NCI-H446 treated with DMSO at 0.1 percent for 48 hours (cell line): ENCODE results near the gene PLCD3.
A peak's percentile ranks its signal among the peaks of the same experiment; 100 is the strongest.

ENCODE experiments used
- DNase-seq: peaks from one replicate; lab custom pipeline; 2025; lab: John Stamatoyannopoulos, UW

Gene PLCD3

GRCh38 chr17:45101883-45102811 is 30.2 kb downstream of the PLCD3 start:
- no peak for DNase-seq

DNA sequence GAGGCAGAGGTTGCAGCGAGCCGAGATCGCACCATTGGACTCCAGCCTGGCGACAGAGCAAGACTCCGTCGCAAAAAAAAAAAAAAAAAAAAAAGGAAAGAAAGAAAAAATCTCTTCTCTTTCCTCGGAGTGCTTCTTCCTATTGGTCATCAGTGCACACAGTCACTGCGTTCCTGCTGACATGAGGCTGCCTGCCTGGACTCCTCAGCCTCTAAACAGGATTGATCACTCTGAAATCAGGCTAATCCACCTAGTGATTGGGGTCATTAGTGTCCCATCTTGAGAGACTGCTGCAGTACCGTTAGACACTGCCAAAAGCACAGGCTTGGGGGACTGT is 30.8 kb downstream of the PLCD3 start:
- DNase-seq, result no peak

DNA sequence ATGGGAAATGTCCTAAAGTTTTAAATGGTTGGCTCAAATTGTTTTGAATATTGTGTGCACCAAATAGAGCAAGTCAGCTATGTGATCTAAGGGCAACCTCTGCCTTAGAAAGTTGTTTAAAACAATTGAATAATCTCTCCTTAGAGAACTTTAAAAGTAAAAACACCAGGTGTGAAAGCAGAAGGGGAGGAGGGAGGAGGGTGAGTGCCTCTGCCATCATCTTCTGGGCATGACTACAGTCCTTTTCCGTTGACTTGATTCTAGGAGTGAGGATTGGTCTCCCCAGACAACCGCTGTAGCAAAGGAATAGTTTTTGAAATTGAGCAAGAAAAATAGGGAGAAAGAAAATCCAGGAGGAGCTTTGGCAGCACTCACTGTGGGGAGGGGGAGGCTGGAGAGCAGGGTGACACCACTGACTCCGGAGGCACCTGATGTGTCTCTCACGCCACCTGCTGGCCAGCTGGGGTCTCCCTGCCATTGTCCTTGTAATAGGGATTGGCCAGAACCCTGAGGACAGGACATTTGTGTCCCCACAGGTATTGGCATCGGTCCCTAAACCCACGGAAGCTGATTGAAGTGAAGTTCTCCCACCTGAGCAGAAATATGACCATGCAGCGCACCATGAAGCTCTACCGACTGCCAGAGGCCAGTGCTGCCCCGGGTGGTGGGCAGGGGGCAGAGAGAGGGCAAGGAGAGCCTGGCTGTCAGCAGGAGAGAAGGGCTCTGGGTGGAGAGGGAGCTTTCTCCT is 33.3 kb downstream of the PLCD3 start:
- DNase-seq, result peak; percentile 21

DNA sequence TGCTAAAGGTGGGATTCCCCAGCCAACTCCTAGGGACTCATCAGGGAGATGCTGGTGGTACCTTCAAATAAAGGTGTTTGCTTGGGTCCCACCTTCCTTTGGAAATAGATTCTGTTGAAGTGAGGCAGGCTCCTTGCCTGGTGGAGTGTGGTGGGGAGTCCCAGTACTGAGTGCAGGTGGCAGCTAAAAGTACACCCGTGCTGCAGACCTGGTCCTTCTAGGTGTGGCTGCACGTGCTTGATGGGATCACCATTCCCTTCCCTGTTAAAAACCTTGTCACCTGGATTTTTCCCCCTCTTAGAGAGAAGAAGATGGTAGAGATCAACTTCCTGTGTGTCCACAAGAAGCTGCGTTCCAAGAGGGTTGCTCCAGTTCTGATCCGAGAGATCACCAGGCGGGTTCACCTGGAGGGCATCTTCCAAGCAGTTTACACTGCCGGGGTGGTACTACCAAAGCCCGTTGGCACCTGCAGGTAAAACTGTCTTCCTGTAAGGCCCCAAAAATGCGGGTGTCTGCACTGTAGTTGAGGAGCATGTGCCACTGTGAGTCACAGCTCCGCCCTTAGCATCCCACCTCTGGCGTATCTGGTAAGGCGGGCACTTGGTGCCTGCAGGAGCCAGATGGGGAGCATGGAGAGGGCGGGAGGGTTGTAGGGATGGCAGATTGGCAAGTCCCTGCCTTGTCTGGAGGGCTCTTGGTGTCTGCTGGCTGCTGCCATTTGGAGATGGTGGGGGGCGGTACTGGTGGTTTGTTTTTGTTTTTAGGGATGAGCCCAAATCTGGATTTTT is 34.0 kb downstream of the PLCD3 start:
- DNase-seq, result no peak

GRCh38 chr17:45096926-45097325 is 35.4 kb downstream of the PLCD3 start:
- no peak for DNase-seq

DNA sequence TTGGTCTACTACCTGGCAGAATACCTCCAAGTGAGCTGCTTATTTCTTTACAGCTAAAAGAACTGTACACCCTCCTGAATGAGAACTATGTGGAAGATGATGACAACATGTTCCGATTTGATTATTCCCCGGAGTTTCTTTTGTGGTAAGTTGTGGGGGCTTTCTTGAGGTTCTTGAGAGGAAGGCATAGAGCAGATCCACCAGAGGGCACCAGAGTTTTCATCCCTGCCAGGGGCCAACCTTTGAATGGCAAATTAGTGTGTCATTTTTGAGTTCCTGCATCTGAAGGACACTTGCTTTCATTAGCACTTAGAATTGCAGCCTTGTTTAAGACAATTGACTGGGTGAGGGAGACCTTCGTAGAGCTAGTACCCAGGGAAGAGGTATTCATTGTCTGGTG is 36.2 kb downstream of the PLCD3 start:
- no peak for DNase-seq

GRCh38 chr17:45093444-45094110 is 38.7 kb downstream of the PLCD3 start:
- no peak for DNase-seq

DNA sequence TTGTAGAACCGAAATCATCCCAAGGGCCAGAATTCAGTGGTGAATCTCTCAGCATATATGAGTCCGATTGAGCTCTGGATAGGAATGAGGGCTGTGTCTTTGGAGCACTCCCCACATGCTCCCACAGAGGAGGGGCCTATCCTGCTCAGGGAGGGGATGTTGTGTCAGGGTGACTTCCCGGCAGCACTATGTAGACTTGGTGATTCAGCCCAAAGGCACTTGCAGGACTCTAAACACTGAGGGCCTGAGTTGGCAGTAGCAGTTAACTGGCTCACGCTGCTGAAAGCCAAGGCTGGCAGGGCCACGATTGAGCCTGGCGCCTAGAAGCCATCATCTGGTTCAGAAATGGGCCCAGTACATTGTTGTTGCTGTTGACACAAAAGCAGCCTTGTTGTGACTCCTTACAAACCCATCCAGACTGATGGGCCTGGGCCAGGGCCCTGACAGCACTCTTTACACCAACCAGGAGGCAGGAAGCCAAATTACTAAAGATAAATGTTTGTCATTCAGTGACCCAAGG is 39.3 kb downstream of the PLCD3 start:
- peak; percentile 96 for DNase-seq

DNA sequence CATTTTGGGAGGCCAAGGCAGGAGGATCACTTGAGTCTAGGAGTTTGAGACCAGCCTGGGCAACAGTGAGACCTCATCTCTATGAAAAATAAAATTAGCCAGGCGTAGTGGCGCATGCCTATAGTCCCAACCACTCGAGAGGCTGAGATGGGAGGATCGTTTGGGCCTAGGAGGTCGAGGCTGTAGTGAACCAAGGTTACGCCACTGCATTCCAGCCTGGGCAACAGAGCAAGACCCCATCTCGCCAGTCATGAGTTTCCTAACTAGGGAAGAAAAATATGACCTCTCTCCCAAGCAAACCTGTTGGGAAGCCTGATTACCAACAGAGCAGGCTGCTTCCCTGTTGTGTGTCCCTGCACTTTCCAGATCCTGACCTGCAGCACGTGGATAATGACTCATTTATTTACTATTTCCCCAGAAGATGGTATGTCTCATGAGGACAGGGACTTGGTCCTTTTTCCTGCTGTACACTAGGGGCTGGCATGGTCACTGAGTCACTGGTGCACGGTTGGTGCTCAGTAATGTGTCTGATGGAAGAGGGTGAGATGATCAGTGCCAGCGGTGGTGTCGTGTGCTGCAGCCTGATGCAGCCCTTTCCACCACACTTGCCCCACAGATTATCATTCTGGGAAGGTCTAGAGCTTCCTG is 40.4 kb downstream of the PLCD3 start:
- no peak for DNase-seq

DNA sequence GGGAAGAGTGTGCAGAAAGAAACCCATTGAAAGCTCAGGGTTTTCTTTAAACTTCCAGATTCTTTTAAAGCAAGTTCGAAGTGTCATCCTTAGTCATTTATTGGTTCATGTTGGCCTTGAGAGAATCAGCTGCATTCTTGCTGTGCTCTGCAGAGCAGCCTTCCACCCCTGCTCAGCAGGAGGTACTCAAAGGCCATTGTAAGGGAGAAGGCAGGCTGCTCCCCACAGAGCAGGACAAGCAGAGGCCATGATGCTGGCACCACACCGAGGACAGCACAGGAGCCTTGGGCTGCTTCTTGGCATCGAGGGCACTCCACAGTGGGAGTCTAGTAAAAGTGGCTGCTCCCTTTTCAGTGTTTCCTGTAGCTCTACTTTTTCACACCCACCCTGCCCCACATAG is 41.6 kb downstream of the PLCD3 start:
- DNase-seq, result no peak

- no peak for DNase-seq
These were observed 43.6 kb downstream of the PLCD3 start for GRCh38 chr17:45088741-45089140.

- no peak for DNase-seq
These were observed 44.3 kb downstream of the PLCD3 start for GRCh38 chr17:45087978-45088377.

- DNase-seq, result no peak
These were observed 44.8 kb downstream of the PLCD3 start for GRCh38 chr17:45087504-45087975.

- no peak for DNase-seq
These were observed 45.3 kb downstream of the PLCD3 start for GRCh38 chr17:45086865-45087503.

GRCh38 chr17:45086391-45086790 is 45.9 kb downstream of the PLCD3 start:
- DNase-seq, result no peak

DNA sequence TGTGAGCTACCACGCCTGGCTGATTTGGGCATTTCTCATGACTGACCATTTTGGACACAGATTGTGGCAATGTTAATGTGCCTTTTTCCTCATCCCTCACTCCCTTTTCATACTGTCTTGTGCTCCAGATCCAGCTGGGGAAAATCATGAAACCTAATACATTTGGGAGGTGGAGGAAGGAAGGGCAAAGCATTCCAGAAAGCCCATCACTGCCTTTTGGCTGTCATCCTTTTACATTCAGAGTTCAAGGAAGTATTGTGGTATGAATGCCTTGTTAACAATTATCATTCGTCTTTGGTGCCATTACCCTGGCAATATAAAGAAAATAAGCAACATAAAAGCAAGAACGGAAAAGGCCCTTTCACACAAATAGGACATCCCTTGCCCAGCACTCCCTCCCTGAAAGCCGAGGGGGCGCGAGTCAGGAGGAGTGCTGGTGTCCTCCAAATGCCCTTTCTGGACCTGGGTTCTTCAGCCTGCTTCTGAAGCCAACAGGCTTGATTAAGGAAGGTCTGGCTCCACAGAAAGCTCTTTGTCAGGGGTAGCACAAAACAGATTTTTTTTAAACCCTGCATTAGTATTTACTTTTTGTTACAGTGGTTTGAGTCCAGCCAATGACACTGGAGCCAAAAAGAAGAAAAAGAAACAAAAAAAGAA is 51.1 kb downstream of the PLCD3 start:
- DNase-seq, result no peak

GRCh38 chr17:45077643-45078042 is 54.7 kb downstream of the PLCD3 start:
- no peak for DNase-seq

DNA sequence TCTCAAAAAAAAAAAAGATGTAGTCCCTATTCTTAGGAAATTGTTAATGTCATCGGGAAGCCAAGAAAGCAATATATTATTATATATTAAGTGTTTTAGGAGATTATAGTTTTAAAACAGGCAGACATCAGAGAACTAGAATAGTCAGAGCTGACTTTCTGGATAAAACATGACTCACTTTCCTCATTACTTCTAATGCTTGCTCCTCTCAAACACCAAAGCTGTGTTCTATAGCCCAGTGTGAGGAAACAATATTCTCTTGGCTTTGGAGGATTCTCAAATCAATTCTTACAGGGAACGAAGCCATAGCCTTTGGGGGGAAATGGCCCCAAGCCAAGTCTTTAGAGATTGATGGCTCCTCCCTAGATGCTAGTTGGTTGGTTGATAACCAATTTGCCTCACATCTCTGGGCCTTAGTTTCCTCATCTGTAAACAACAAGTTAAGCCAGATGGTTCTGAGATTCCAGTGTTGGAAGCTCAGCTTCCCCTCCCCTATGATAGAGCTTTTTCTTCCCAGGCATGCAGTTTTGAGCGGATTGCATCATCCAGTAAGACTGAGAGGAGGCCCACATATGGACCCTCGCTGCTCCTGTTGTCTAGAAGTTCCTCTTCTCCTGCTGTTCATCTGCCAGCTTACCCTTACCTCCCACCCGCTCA is 58.8 kb downstream of the PLCD3 start:
- peak; percentile 97 for DNase-seq

GRCh38 chr17:45070809-45071208 is 61.5 kb downstream of the PLCD3 start:
- DNase-seq, result no peak

GRCh38 chr17:45070001-45070400 is 62.3 kb downstream of the PLCD3 start:
- no peak for DNase-seq
